Stomach (tissue), 9 donors: Measurements from ENCODE around the gene PPP1R3G. TPM values are rescaled to one million over a fixed set of nuclear protein-coding genes. Genes with fewer than 3 reads are reported as not detected.
A peak's percentile ranks its signal among the peaks of the same experiment; 100 is the strongest.

Source experiments
- DNase-seq, 2 donors: peaks; one replicate each; pipeline versions ENCODE4 v3.0.0 to v3.0.0-alpha.2; 2013 to 2019
- H3K27ac ChIP-seq, 5 donors: fragments of 200-600 bp in 4 of 5; sonication (generic) in 4 of 5; one replicate each; pipeline ENCODE4 v1.5.1; 2013 to 2019; ENCODE audit warnings: mild to moderate bottlenecking in 1 of 5, moderate library complexity in 1 of 5
- H3K27me3 ChIP-seq, 3 donors: fragments of 200-600 bp; sonication (generic); one replicate each; pipeline ENCODE4 v1.5.1; 2017 to 2019; ENCODE audit warnings: mixed run types in 1 of 3
- H3K36me3 ChIP-seq, 4 donors: fragments of 200-600 bp; sonication (generic); 1 replicate in 3 of 4; 2 replicates in 1 of 4; pipeline ENCODE4 v1.5.1; 2016 to 2019
- H3K4me1 ChIP-seq, 4 donors: fragments of 200-600 bp; sonication (generic); one replicate each; pipeline ENCODE4 v1.5.1; 2016 to 2019
- H3K4me3 ChIP-seq, 4 donors: fragments of 200-600 bp; sonication (generic) in 3 of 4; one replicate each; pipeline ENCODE4 v1.5.1; 2016 to 2019; ENCODE audit warnings: mild to moderate bottlenecking in 1 of 4
- H3K9me3 ChIP-seq, 4 donors: fragments of 200-600 bp; sonication (generic); one replicate each; pipeline ENCODE4 v1.5.1; 2016 to 2019
- CTCF ChIP-seq, 7 experiments: fragments of 450-650 bp in 4 of 7; fragments of 200-600 bp in 3 of 7; sonication (generic) in 3 of 7; IDR thresholded peaks; one replicate each; pipeline ENCODE4 v1.5.1; 2016 to 2019; ENCODE audit warnings: antibody characterized with exemption in 7 of 7, control low read depth in 2 of 7, mild to moderate bottlenecking in 1 of 7
- EP300 ChIP-seq: sonication (generic); formaldehyde crosslinking; IDR thresholded peaks from one replicate; pipeline ENCODE4 v1.6.1; 2017; ENCODE audit warnings: antibody characterized with exemption
- POLR2A ChIP-seq, 4 donors: fragments of 450-650 bp; IDR thresholded peaks; one replicate each; pipeline ENCODE4 v1.6.1; 2016; ENCODE audit warnings: antibody characterized with exemption in 4 of 4, control low read depth in 2 of 4, mild to moderate bottlenecking in 1 of 4, moderate library complexity in 1 of 4
- POLR2AphosphoS5 ChIP-seq, 3 donors: sonication (generic); formaldehyde crosslinking; IDR thresholded peaks; one replicate each; pipeline ENCODE4 v1.6.1; 2016; ENCODE audit warnings: antibody characterized with exemption in 3 of 3
- WGBS, 5 donors: extraction: QIAGEN DNeasy Blood & Tissue Kit in 3 of 5; methylation state at CpG; one replicate each; pipeline versions ENCODE4 v1.1.5 to v1.1.7; 2013 to 2018; 5-methylcytosine and 5-hydroxymethylcytosine counted together
- intact Hi-C: fragments of 100-400 bp; cut with DNase I; formaldehyde crosslinking; loops from one replicate; pipeline ENCODE4 v1.15.1; 2023; ENCODE audit warnings: low total_unique reads
- polyA plus RNA-seq, 3 donors: library from polyadenylated mRNA; stranded (reverse); fragments of 200-250 nt; gene quantifications; one replicate each; pipeline ENCODE4 v1.2.3, GENCODE V29; 2013
- total RNA-seq, 5 donors: library from RNA; depleted of rRNA; stranded (reverse); fragments of >200 nt; gene quantifications; one replicate each; pipeline versions ENCODE4 v1.1.0 to v1.2.3, GENCODE V29; 2014 to 2016
- donor health status: healthy with polysubstance abuse.
- donor health status: Bipolar disorder and iron deficiency.
- donor health status: healthy.

Gene PPP1R3G
- total and polyA plus RNA-seq, 8 donors, result 0.12 to 1.3 (median 0.61) TPM; not detected in 2

GRCh38 chr6:5110246-5110645 is 25.1 kb downstream of the PPP1R3G start:
- intact Hi-C loops, result no loop called here
- TF ChIP-seq EP300 (no peak), POLR2A (IDR thresholded peaks at IDR 0.05) (no peak), CTCF (IDR thresholded peaks at IDR 0.05) (no peak), POLR2AphosphoS5 (IDR thresholded peaks at IDR 0.05) (no peak)
- peaks cover 0 to 38% (median 9%) of the 10 kb centered on the region in 4 donors for H3K36me3 ChIP-seq
- H3K27ac ChIP-seq, result no peak overlapping the region
- 90 to 94% (median 92%) methylated on average over 16 of the region's 16 CpGs for WGBS, 5 donors
- DNase-seq, result no peak
- no peak overlapping the region for H3K4me3 ChIP-seq
- no peaks in the 10 kb centered on the region for H3K9me3 ChIP-seq
- H3K4me1 ChIP-seq, result no peaks in the 10 kb centered on the region
- H3K27me3 ChIP-seq, result no peaks in the 10 kb centered on the region

- WGBS, 5 donors, result 88 to 98% (median 94%) methylated on average over 6 to 7 of the region's 7 CpGs
- Histone ChIP-seq H3K27me3 (no peaks in the 10 kb centered on the region), H3K4me3 (no peak overlapping the region), H3K36me3 (peaks cover 0 to 38% (median 9%) of the 10 kb centered on the region in 4 donors), H3K27ac (no peak overlapping the region), H3K9me3 (no peaks in the 10 kb centered on the region), H3K4me1 (no peaks in the 10 kb centered on the region)
- no peak for TF ChIP-seq POLR2A (IDR thresholded peaks at IDR 0.05)
- TF ChIP-seq EP300, result no peak
- TF ChIP-seq CTCF (IDR thresholded peaks at IDR 0.05), result no peak
- TF ChIP-seq POLR2AphosphoS5 (IDR thresholded peaks at IDR 0.05), result no peak
- DNase-seq, result no peak
- intact Hi-C loops, result no loop called here
These were observed 26.5 kb downstream of the PPP1R3G start for GRCh38 chr6:5111626-5112025.

- DNase-seq, result no peak
- intact Hi-C loops, result no loop called here
These were observed 27.1 kb downstream of the PPP1R3G start for GRCh38 chr6:5112066-5112799.

GRCh38 chr6:5113096-5113495 is 28.0 kb downstream of the PPP1R3G start:
- Histone ChIP-seq H3K27ac (no peak overlapping the region), H3K27me3 (no peaks in the 10 kb centered on the region), H3K4me3 (no peak overlapping the region), H3K36me3 (peaks cover 0 to 36% (median 9%) of the 10 kb centered on the region in 4 donors), H3K9me3 (no peaks in the 10 kb centered on the region), H3K4me1 (no peaks in the 10 kb centered on the region)
- TF ChIP-seq POLR2A (IDR thresholded peaks at IDR 0.05), result no peak
- no peak for TF ChIP-seq POLR2AphosphoS5 (IDR thresholded peaks at IDR 0.05)
- DNase-seq, result no peak
- WGBS, 5 donors, result 92 to 97% (median 96%) methylated on average over 13 of the region's 13 CpGs
- intact Hi-C loops, result no loop called here

More at GRCh38 chr6:5112066-5112799, 27.1 kb downstream of the PPP1R3G start:
- TF ChIP-seq CTCF (IDR thresholded peaks at IDR 0.05) (no peak), EP300 (no peak), POLR2AphosphoS5 (IDR thresholded peaks at IDR 0.05) (no peak), POLR2A (IDR thresholded peaks at IDR 0.05) (no peak)
- no peaks in the 10 kb centered on the region for H3K9me3 ChIP-seq
- no peaks in the 10 kb centered on the region for H3K27me3 ChIP-seq
- H3K4me3 ChIP-seq, result no peak overlapping the region
- H3K4me1 ChIP-seq, result no peaks in the 10 kb centered on the region
- no peak overlapping the region for H3K27ac ChIP-seq
- H3K36me3 ChIP-seq, result peaks cover 0 to 38% (median 9%) of the 10 kb centered on the region in 4 donors
- 80 to 87% (median 81%) methylated on average over 15 to 17 of the region's 17 CpGs for WGBS, 5 donors

GRCh38 chr6:5115168-5115567 is 30.0 kb downstream of the PPP1R3G start:
- Histone ChIP-seq H3K4me1 (no peaks in the 10 kb centered on the region), H3K36me3 (peaks cover 0 to 21% (median 8%) of the 10 kb centered on the region in 4 donors), H3K9me3 (no peaks in the 10 kb centered on the region), H3K27me3 (no peaks in the 10 kb centered on the region), H3K27ac (no peak overlapping the region), H3K4me3 (no peak overlapping the region)
- TF ChIP-seq POLR2A (IDR thresholded peaks at IDR 0.05) (no peak), CTCF (IDR thresholded peaks at IDR 0.05) (peak in 2 of 7 experiments; percentile 22 to 27), POLR2AphosphoS5 (IDR thresholded peaks at IDR 0.05) (no peak)
- 37 to 65% (median 54%) methylated on average over 10 of the region's 10 CpGs for WGBS, 5 donors
- intact Hi-C loops, result no loop called here
- peak in 1 of 2 donors; percentile 82 for DNase-seq
